Endothelial cell of umbilical vein (primary cell): ENCODE results near the gene KRTAP10-1. TPM values are rescaled to one million over a fixed set of nuclear protein-coding genes. Genes with fewer than 3 reads are reported as not detected.

ENCODE experiments used
- BruUV-seq: library from RNA; stranded (reverse); fragments of 400-500 nt; replicated peaks from 2 replicates; lab custom pipeline; 2021; lab: Mats Ljungman, UMichigan
- CTCF ChIA-PET: fragments of 300-600, 350-600 bp; sonication (Branson Sonifier 250); formaldehyde crosslinking; loops from one replicate; lab custom pipeline; 2021; ENCODE audit warnings: antibody characterized with exemption, inconsistent platforms; lab: Charles Lee
- POLR2A ChIA-PET: fragments of 300-600, 350-600 bp; sonication (Branson Sonifier 250); formaldehyde crosslinking; loops from one replicate; lab custom pipeline; 2021; ENCODE audit warnings: antibody characterized with exemption, inconsistent platforms; lab: Charles Lee
- DNase-seq: peaks from one replicate; pipeline ENCODE4 v3.0.0-alpha.2; 2011; ENCODE audit warnings: low read depth, low spot score
- FAIRE-seq: peaks from 2 replicates; lab custom pipeline; 2011; peaks lifted over from hg19 to GRCh38; lab: Jason Lieb, UNC
- H2AFZ ChIP-seq: 2 replicates; pipeline ENCODE4 v1.6.0; 2012; ENCODE audit warnings: low read depth, low read length, control low read depth, inconsistent platforms
- H3K27ac ChIP-seq: 2 replicates; pipeline ENCODE4 v1.5.1; 2011; ENCODE audit warnings: low read depth, mild to moderate bottlenecking, control low read depth, low read length, moderate library complexity; ENCODE audit not compliant: insufficient read depth
- H3K27me3 ChIP-seq, 2 experiments: 2 replicates each; pipeline versions ENCODE4 v1.6.0 to v1.6.1; 2011; ENCODE audit warnings: low read length in 2 of 2, mixed read lengths in 1 of 2; ENCODE audit not compliant: control insufficient read depth in 2 of 2, insufficient read depth in 2 of 2
- H3K36me3 ChIP-seq, 2 experiments: 2 replicates in 1 of 2; 3 replicates in 1 of 2; pipeline ENCODE4 v1.5.1; 2011; ENCODE audit warnings: low read length in 2 of 2, mild to moderate bottlenecking in 1 of 2, moderate library complexity in 1 of 2; ENCODE audit not compliant: control insufficient read depth in 2 of 2, insufficient read depth in 2 of 2; ENCODE audit errors: extremely low read depth in 1 of 2
- H3K4me1 ChIP-seq: 3 replicates; pipeline ENCODE4 v1.5.1; 2011; ENCODE audit warnings: mild to moderate bottlenecking, low read length; ENCODE audit not compliant: control insufficient read depth, insufficient read depth; ENCODE audit errors: extremely low read depth
- H3K4me2 ChIP-seq: 2 replicates; pipeline ENCODE4 v1.6.1; 2011; ENCODE audit warnings: low read length, control low read depth, mixed read lengths; ENCODE audit not compliant: insufficient read depth
- H3K4me3 ChIP-seq, 3 experiments: fragments of 200-600 bp in 1 of 3; sonication (generic), shearing (Covaris generic) in 1 of 3; replicated peaks in 1 of 3; 2 replicates each; pipeline ENCODE4 v1.5.1; 2011 to 2016; ENCODE audit warnings: control low read depth in 3 of 3, low read length in 3 of 3, mild to moderate bottlenecking in 2 of 3, inconsistent platforms in 1 of 3, low read depth in 1 of 3, moderate library complexity in 1 of 3; ENCODE audit not compliant: insufficient read depth in 1 of 3
- H3K79me2 ChIP-seq: 2 replicates; pipeline ENCODE4 v1.6.0; 2012; ENCODE audit warnings: low read length, inconsistent platforms; ENCODE audit not compliant: control insufficient read depth, insufficient read depth
- H3K9ac ChIP-seq: replicated peaks from 2 replicates; pipeline ENCODE3; 2011; ENCODE audit warnings: low read length, control low read depth; ENCODE audit not compliant: insufficient read depth; ENCODE audit errors: extremely low read depth
- H3K9me1 ChIP-seq: replicated peaks from 3 replicates; pipeline ENCODE4 v1.6.0; 2011; ENCODE audit warnings: mild to moderate bottlenecking, low read length; ENCODE audit not compliant: control insufficient read depth, insufficient read depth; ENCODE audit errors: extremely low read depth
- H3K9me3 ChIP-seq: replicated peaks from 2 replicates; pipeline ENCODE4 v1.5.1; 2012; ENCODE audit warnings: low read length, inconsistent platforms; ENCODE audit not compliant: control insufficient read depth, insufficient read depth
- H4K20me1 ChIP-seq: replicated peaks from 2 replicates; pipeline ENCODE3; 2011; ENCODE audit warnings: mild to moderate bottlenecking, low read length; ENCODE audit not compliant: control insufficient read depth, insufficient read depth; ENCODE audit errors: extremely low read depth
- CTCF ChIP-seq, 2 donors: IDR thresholded peaks; 1 replicate in 1 of 2; 2 replicates in 1 of 2; pipeline ENCODE4 v1.5.1; 2011; ENCODE audit warnings: low read length in 2 of 2, mild to moderate bottlenecking in 2 of 2, moderate library complexity in 2 of 2, control low read depth in 1 of 2, inconsistent platforms in 1 of 2, low read depth in 1 of 2; ENCODE audit not compliant: insufficient read depth in 1 of 2; ENCODE audit errors: extremely low read depth in 1 of 2
- EZH2 ChIP-seq: IDR thresholded peaks from 2 replicates; pipeline ENCODE4 v1.6.1; 2012; ENCODE audit warnings: borderline replicate concordance, low read depth, mild to moderate bottlenecking, moderate library complexity, low read length, inconsistent platforms; ENCODE audit not compliant: severe bottlenecking
- FOS ChIP-seq: IDR thresholded peaks from 2 replicates; pipeline ENCODE4 v1.6.1; 2011; ENCODE audit warnings: mild to moderate bottlenecking, low read length, moderate library complexity, borderline replicate concordance; ENCODE audit not compliant: insufficient read depth
- GATA2 ChIP-seq: IDR thresholded peaks from 2 replicates; pipeline ENCODE4 v1.7.0; 2011; ENCODE audit warnings: low read depth, mild to moderate bottlenecking, moderate library complexity, mixed read lengths, low read length; ENCODE audit not compliant: insufficient read length, insufficient read depth
- JUN ChIP-seq: IDR thresholded peaks from 2 replicates; pipeline ENCODE4 v1.6.1; 2011; ENCODE audit warnings: borderline replicate concordance, low read depth; ENCODE audit not compliant: insufficient read length, insufficient read depth
- MAX ChIP-seq: IDR thresholded peaks from 2 replicates; pipeline ENCODE4 v1.6.1; 2011; ENCODE audit not compliant: insufficient read depth, insufficient read length
- MYC ChIP-seq: IDR thresholded peaks from one replicate; pipeline ENCODE4 v1.6.1; 2011; ENCODE audit warnings: mild to moderate bottlenecking, low read depth, low read length
- POLR2A ChIP-seq: IDR thresholded peaks from 2 replicates; pipeline ENCODE4 v1.6.1; 2012; ENCODE audit warnings: low read depth, mild to moderate bottlenecking, control low read depth, low read length
- POLR2AphosphoS5 ChIP-seq: IDR thresholded peaks from 2 replicates; pipeline ENCODE4 v1.6.1; 2012; ENCODE audit warnings: low read depth, mild to moderate bottlenecking, control low read depth, low read length, moderate library complexity; ENCODE audit not compliant: insufficient read depth
- dilution Hi-C: fragments of 300-500 bp; cut with MboI; formaldehyde crosslinking; loops from one replicate; pipeline ENCODE4 v1.15.0; 2019; ENCODE audit warnings: low sequenced_read_pairs; ENCODE audit not compliant: extremely low pct_ligation_motif_present
- intact Hi-C: fragments of 100-400 bp; cut with micrococcal nuclease; formaldehyde crosslinking; loops from one replicate; pipeline ENCODE4 v1.10.0; 2022
- polyA plus RNA-seq, 4 experiments: library from polyadenylated mRNA; depleted of rRNA in 3 of 4; stranded (reverse) in 3 of 4; unstranded in 1 of 4; fragments of >200 nt; gene quantifications; 2 replicates each; pipeline versions ENCODE4 v1.2.1 to v1.2.3, GENCODE V29; 2011 to 2012; ENCODE audit warnings: missing spikeins in 1 of 4
- total RNA-seq: library from RNA; stranded (reverse); gene quantifications from 2 replicates; pipeline ENCODE4 v1.2.3, GENCODE V29; 2021

Gene KRTAP10-1
- total and polyA plus RNA-seq, 2 donors (not counting 3 experiments of a cell fraction or from before 2014, with no cell fraction given) = not detected

GRCh38 chr21:44542716-44543115 is 2.7 kb upstream of the KRTAP10-1 start:
- H3K27ac ChIP-seq = no peak overlapping the region
- intact Hi-C loops = no loop called here
- FAIRE-seq (no peak), DNase-seq (no peak)
- no peaks in the 10 kb centered on the region for H3K9me3 ChIP-seq
- H3K9ac ChIP-seq = no peak overlapping the region
- no peak for TF ChIP-seq POLR2AphosphoS5
- TF ChIP-seq MYC = no peak
- TF ChIP-seq FOS = no peak
- TF ChIP-seq JUN = no peak
- no peak for TF ChIP-seq POLR2A
- TF ChIP-seq CTCF (IDR thresholded peaks at IDR 0.05; ENCODE audit: extremely low read depth in 1 of 2, insufficient read depth in 1 of 2, low read depth in 1 of 2, low read length in 2 of 2) = no peak
- no peak for TF ChIP-seq GATA2
- TF ChIP-seq MAX = no peak
- TF ChIP-seq EZH2 = no peak
- no peak overlapping the region for H3K4me3 ChIP-seq
- no peaks in the 10 kb centered on the region for H3K9me1 ChIP-seq
- H3K36me3 ChIP-seq = no peaks in the 10 kb centered on the region
- no peaks in the 10 kb centered on the region for H4K20me1 ChIP-seq
- ChIA-PET POLR2A (no interaction called here), CTCF (no interaction called here)
- H3K4me2 ChIP-seq = no peak overlapping the region
- no peaks in the 10 kb centered on the region for H3K4me1 ChIP-seq
- no TSS peak for BruUV-seq
- H3K27me3 ChIP-seq = peaks cover 2 to 20% of the 10 kb centered on the region in 2 experiments
- no peak overlapping the region for H2AFZ ChIP-seq
- no peaks in the 10 kb centered on the region for H3K79me2 ChIP-seq
- dilution Hi-C loops = no loop called here
